CD4-positive, alpha-beta memory T cell (primary cell): ENCODE measurements around the gene MYO5A. TPM values are rescaled to one million over a fixed set of nuclear protein-coding genes. Genes with fewer than 3 reads are reported as not detected.
"Not testable (repeated sequence)": the region's sequence is repeated elsewhere in the genome, so short reads cannot be mapped to it uniquely, and the experiment has no call there.

Experiments used
- CTCF ChIA-PET: fragments of 350-600 bp; sonication (Branson Sonifier 250); formaldehyde crosslinking; loops from one replicate; lab custom pipeline; 2021; ENCODE audit warnings: inconsistent platforms; ENCODE audit not compliant: partially characterized antibody; lab: Charles Lee
- POLR2A ChIA-PET: fragments of 350-600 bp; sonication (Branson Sonifier 250); formaldehyde crosslinking; loops from one replicate; lab custom pipeline; 2021; ENCODE audit not compliant: partially characterized antibody; lab: Charles Lee
- DNase-seq, 5 donors: peaks; one replicate each; pipeline versions ENCODE4 v3.0.0 to v3.0.0-alpha.2; 2020 to 2022; ENCODE audit warnings: mixed read lengths in 1 of 5
- H3K27ac ChIP-seq: one replicate; pipeline ENCODE4 v1.7.0; 2013; ENCODE audit warnings: low read depth, low read length
- H3K27me3 ChIP-seq: 2 replicates; pipeline ENCODE4 v1.7.0; 2013; ENCODE audit warnings: mild to moderate bottlenecking, low read length, moderate library complexity; ENCODE audit not compliant: insufficient read depth
- H3K36me3 ChIP-seq: 2 replicates; pipeline ENCODE4 v1.7.0; 2013; ENCODE audit warnings: mild to moderate bottlenecking, low read length, moderate library complexity; ENCODE audit not compliant: insufficient read depth
- H3K4me1 ChIP-seq: 2 replicates; pipeline ENCODE4 v1.7.0; 2013; ENCODE audit warnings: mild to moderate bottlenecking, low read length, moderate library complexity; ENCODE audit not compliant: insufficient read depth
- H3K4me3 ChIP-seq, 2 donors: one replicate each; pipeline ENCODE4 v1.7.0; 2013; ENCODE audit warnings: low read length in 2 of 2, mild to moderate bottlenecking in 1 of 2
- H3K9me3 ChIP-seq, 2 donors: one replicate each; pipeline ENCODE4 v1.7.0; 2013; ENCODE audit warnings: low read length in 2 of 2, control low read depth in 1 of 2; ENCODE audit not compliant: control insufficient read depth in 1 of 2
- H3K27ac Mint-ChIP-seq, 7 donors: one replicate each; pipeline ENCODE4 v1.8.0; 2020 to 2021; ENCODE audit warnings: mixed read lengths in 7 of 7, mild to moderate bottlenecking in 6 of 7, inconsistent platforms in 3 of 7, moderate library complexity in 3 of 7
- H3K27me3 Mint-ChIP-seq, 2 donors: one replicate each; pipeline ENCODE4 v1.8.0; 2020 to 2021; ENCODE audit warnings: mixed read lengths in 2 of 2
- H3K36me3 Mint-ChIP-seq, 2 donors: one replicate each; pipeline ENCODE4 v1.8.0; 2020 to 2021; ENCODE audit warnings: mixed read lengths in 2 of 2, inconsistent platforms in 1 of 2, mild to moderate bottlenecking in 1 of 2
- H3K4me1 Mint-ChIP-seq, 4 donors: one replicate each; pipeline ENCODE4 v1.8.0; 2020 to 2021; ENCODE audit warnings: mixed read lengths in 4 of 4, mild to moderate bottlenecking in 1 of 4
- H3K4me3 Mint-ChIP-seq, 8 donors: one replicate each; pipeline ENCODE4 v1.8.0; 2020 to 2021; ENCODE audit warnings: mixed read lengths in 8 of 8, mild to moderate bottlenecking in 7 of 8, moderate library complexity in 6 of 8, inconsistent platforms in 3 of 8
- H3K9me3 Mint-ChIP-seq, 8 donors: one replicate each; pipeline ENCODE4 v1.8.0; 2020 to 2021; ENCODE audit warnings: mixed read lengths in 8 of 8, mild to moderate bottlenecking in 5 of 8, inconsistent platforms in 3 of 8, moderate library complexity in 1 of 8
- intact Hi-C: fragments of 100-400 bp; cut with micrococcal nuclease; formaldehyde crosslinking; loops from one replicate; pipeline ENCODE4 v1.15.1; 2023
- polyA plus RNA-seq, 2 donors: library from polyadenylated mRNA; unstranded; fragments of 300-500 nt; fragmentation: Illumina TruSeq; gene quantifications; one replicate each; pipeline ENCODE4 v1.2.3, GENCODE V29; 2021
- total RNA-seq, 2 experiments: library from RNA; stranded (reverse); gene quantifications; one replicate each; pipeline ENCODE4 v1.2.3, GENCODE V29; 2021

Gene MYO5A
- total RNA-seq (10 to 100 TPM; 36.6 to 43.9 TPM), polyA plus RNA-seq (10 to 100 TPM in 1 of 2 donors, 1 to 10 TPM in 1; 3.6 to 14.5 TPM)

GRCh38 chr15:52528564-52529340 is at the start of gene MYO5A:
Gene MYO5A (minus strand): TSS chr15:52528880. CDS start chr15:52528806, 74 bp downstream.
- CTCF ChIA-PET, result interaction anchor here (0.9 to 2.2 kb wide), 9 partner anchors 9 to 272 kb away, joined by 3 to 6 read pairs (median 3); no protein-coding TSS in a partner anchor
- H3K27me3 ChIP-seq, result no peaks in the 10 kb centered on the region
- Mint-ChIP-seq H3K4me1 (peaks cover 34 to 40% (median 36%) of the 10 kb centered on the region in 4 donors), H3K27me3 (no peaks in the 10 kb centered on the region), H3K4me3 (peak within 1 kb of the TSS; percentile 95 to 99 (median 96)), H3K27ac (peak within 1 kb of the TSS; percentile 86 to 97 (median 94)), H3K36me3 (peaks cover 0 to 7% of the 10 kb centered on the region in 2 donors), H3K9me3 (no peaks in the 10 kb centered on the region)
- POLR2A ChIA-PET, result interaction anchor here (0.8 to 3.2 kb wide), 30 partner anchors 9 to 791 kb away, joined by 3 to 50 read pairs (median 4); partner anchors contain the start of genes ARPP19 and LYSMD2
- H3K9me3 ChIP-seq, result no peaks in the 10 kb centered on the region
- DNase-seq, result peak; percentile 84 to 87 (median 87)
- H3K27ac ChIP-seq, result peak within 1 kb of the TSS; percentile 91
- peak within 1 kb of the TSS; percentile 7 to 76 for H3K4me3 ChIP-seq
- no peaks in the 10 kb centered on the region for H3K36me3 ChIP-seq
- H3K4me1 ChIP-seq, result peaks cover 20% of the 10 kb centered on the region
- intact Hi-C loops, result loop anchor here (1.0 to 10.0 kb wide), 12 partner anchors 18 to 794 kb away; partner anchors contain the start of genes ARPP19 and LYSMD2

GRCh38 chr15:52576692-52577091 is 48.0 kb upstream of the MYO5A start:
- ChIA-PET CTCF (interaction anchor here (0.9 kb wide), 1 partner anchor 16 kb away, joined by 3 read pairs; no protein-coding TSS in a partner anchor), POLR2A (no interaction called here)
- Mint-ChIP-seq H3K9me3 (peaks cover 0 to 5% (median 0%) of the 10 kb centered on the region in 8 donors), H3K27ac (no peak overlapping the region), H3K27me3 (no peaks in the 10 kb centered on the region), H3K36me3 (peaks cover 8 to 16% of the 10 kb centered on the region in 2 donors), H3K4me3 (no peak overlapping the region), H3K4me1 (no peaks in the 10 kb centered on the region)
- Histone ChIP-seq H3K4me1 (no peaks in the 10 kb centered on the region), H3K27me3 (no peaks in the 10 kb centered on the region), H3K27ac (no peak overlapping the region), H3K9me3 (no peaks in the 10 kb centered on the region), H3K4me3 (no peak overlapping the region), H3K36me3 (no peaks in the 10 kb centered on the region)
- intact Hi-C loops, result no loop called here
- no peak for DNase-seq

GRCh38 chr15:52575573-52575972 is 46.9 kb upstream of the MYO5A start:
- ChIA-PET CTCF (interaction anchor here (2.1 kb wide), 1 partner anchor 8 kb away, joined by 5 read pairs; no protein-coding TSS in a partner anchor), POLR2A (interaction anchor here (1.0 kb wide), 1 partner anchor 11 kb away, joined by 3 read pairs; no protein-coding TSS in a partner anchor)
- H3K4me1 ChIP-seq, DNase-seq, H3K9me3 Mint-ChIP-seq, H3K9me3 ChIP-seq, H3K27me3 Mint-ChIP-seq, H3K36me3 Mint-ChIP-seq, H3K4me3 Mint-ChIP-seq, H3K4me3 ChIP-seq, intact Hi-C loops, H3K27ac ChIP-seq, H3K4me1 Mint-ChIP-seq, H3K36me3 ChIP-seq, H3K27ac Mint-ChIP-seq, H3K27me3 ChIP-seq: not testable (repeated sequence)

- Mint-ChIP-seq H3K4me3 (no peak overlapping the region), H3K36me3 (peaks cover 3 to 7% of the 10 kb centered on the region in 2 donors), H3K27me3 (no peaks in the 10 kb centered on the region), H3K4me1 (no peaks in the 10 kb centered on the region), H3K9me3 (peaks cover 0 to 5% (median 0%) of the 10 kb centered on the region in 8 donors), H3K27ac (peak overlapping the region in 1 of 7 donors; percentile 8)
- no peaks in the 10 kb centered on the region for H3K27me3 ChIP-seq
- H3K36me3 ChIP-seq, result no peaks in the 10 kb centered on the region
- H3K4me3 ChIP-seq, result no peak overlapping the region
- POLR2A ChIA-PET, result interaction anchor here (1.0 kb wide), 1 partner anchor 10 kb away, joined by 3 read pairs; no protein-coding TSS in a partner anchor
- no peaks in the 10 kb centered on the region for H3K9me3 ChIP-seq
- no peak for DNase-seq
- no peaks in the 10 kb centered on the region for H3K4me1 ChIP-seq
- H3K27ac ChIP-seq, result no peak overlapping the region
- intact Hi-C loops, result no loop called here
- CTCF ChIA-PET, result interaction anchor here (0.6 to 2.1 kb wide), 3 partner anchors 8 to 19 kb away, joined by 3 to 5 read pairs (median 4); no protein-coding TSS in a partner anchor
Measured at GRCh38 chr15:52575072-52575471, 46.4 kb upstream of the MYO5A start.

GRCh38 chr15:52574623-52575022 is 45.9 kb upstream of the MYO5A start:
- H3K4me3 ChIP-seq, H3K27me3 Mint-ChIP-seq, POLR2A ChIA-PET, H3K9me3 Mint-ChIP-seq, H3K36me3 ChIP-seq, H3K36me3 Mint-ChIP-seq, H3K27ac Mint-ChIP-seq, H3K4me1 Mint-ChIP-seq, DNase-seq, H3K27me3 ChIP-seq, H3K9me3 ChIP-seq, intact Hi-C loops, H3K4me1 ChIP-seq, H3K27ac ChIP-seq: not testable (repeated sequence)
- CTCF ChIA-PET, result interaction anchor here (0.6 to 2.1 kb wide), 3 partner anchors 9 to 19 kb away, joined by 3 to 5 read pairs (median 4); no protein-coding TSS in a partner anchor
- H3K4me3 Mint-ChIP-seq, result peak overlapping the region in 1 of 8 donors; percentile 20

GRCh38 chr15:52568601-52569585 is 40.2 kb upstream of the MYO5A start, which contains the start of gene ARPP19:
Gene ARPP19 (minus strand): TSS chr15:52569030. CDS start chr15:52568892, 138 bp downstream.
- H3K4me1 ChIP-seq, result peaks cover 42% of the 10 kb centered on the region
- H3K36me3 Mint-ChIP-seq, result peaks cover 0 to 11% of the 10 kb centered on the region in 2 donors
- no peaks in the 10 kb centered on the region for H3K9me3 ChIP-seq
- H3K4me3 Mint-ChIP-seq, result peak within 1 kb of the TSS; percentile 94 to 100 (median 96)
- DNase-seq, result peak; percentile 78 to 84 (median 80)
- no peaks in the 10 kb centered on the region for H3K27me3 Mint-ChIP-seq
- CTCF ChIA-PET, result interaction anchor here (0.7 to 1.3 kb wide), 6 partner anchors 162 to 289 kb away, joined by 3 read pairs; no protein-coding TSS in a partner anchor
- H3K27ac ChIP-seq, result peak within 1 kb of the TSS; percentile 98
- peaks cover 29 to 44% (median 37%) of the 10 kb centered on the region in 4 donors for H3K4me1 Mint-ChIP-seq
- POLR2A ChIA-PET, result interaction anchor here (0.5 to 1.7 kb wide), 13 partner anchors 10 to 239 kb away, joined by 3 to 14 read pairs (median 4); partner anchors contain the start of genes ATOSA and MYO5A
- intact Hi-C loops, result loop anchor here (1.0 to 10.0 kb wide), 8 partner anchors 40 to 390 kb away; partner anchors contain the start of gene ATOSA
- peak within 1 kb of the TSS; percentile 98 to 100 (median 100) for H3K27ac Mint-ChIP-seq
- H3K27me3 ChIP-seq, result no peaks in the 10 kb centered on the region
- H3K9me3 Mint-ChIP-seq, result peaks cover 0 to 3% (median 0%) of the 10 kb centered on the region in 8 donors
- H3K36me3 ChIP-seq, result no peaks in the 10 kb centered on the region
- H3K4me3 ChIP-seq, result peak within 1 kb of the TSS; percentile 64 to 80
